Naive thymus-derived CD8-positive, alpha-beta T cell (primary cell): ENCODE results near the gene TRIM33. TPM values are rescaled to one million over a fixed set of nuclear protein-coding genes. Genes with fewer than 3 reads are reported as not detected.

Source experiments
- polyA plus RNA-seq, 3 donors: library from polyadenylated mRNA; unstranded; fragments of 300-500 nt; fragmentation: Illumina TruSeq; gene quantifications; one replicate each; pipeline ENCODE4 v1.2.3, GENCODE V29; 2021
- total RNA-seq, 8 experiments: library from RNA in 2 of 8; stranded (reverse) in 2 of 8; gene quantifications; one replicate each; pipeline ENCODE4 v1.2.3 and lab custom pipeline; 2021 to 2026

Gene TRIM33
- total and polyA plus RNA-seq, 5 experiments from 2014 or later: 18.2 to 58.6 (median 32.2) TPM

Other genes starting within 250 kb of the TRIM33 start
- 10 to 100 TPM; 37.1 to 41.3 TPM for gene BCAS2, start 70.4 kb upstream of the TRIM33 start, total RNA-seq
- 10 to 100 TPM; 90.0 to 100.0 (median 97.2) TPM for gene BCAS2, start 70.4 kb upstream of the TRIM33 start, polyA plus RNA-seq
- gene DENND2C, start 158.8 kb upstream of the TRIM33 start, total RNA-seq: 1 to 10 TPM; 1.9 to 2.3 TPM
- 1 to 10 TPM in 1 of 3 donors, under 1 TPM in 2; 0.44 to 1.0 (median 0.77) TPM for gene DENND2C, start 158.8 kb upstream of the TRIM33 start, polyA plus RNA-seq
- gene AMPD1, start 184.3 kb upstream of the TRIM33 start, total RNA-seq: not detected
- gene AMPD1, start 184.3 kb upstream of the TRIM33 start, polyA plus RNA-seq: not detected
- gene NRAS, start 205.6 kb upstream of the TRIM33 start, total RNA-seq: 10 to 100 TPM; 28.1 to 28.2 TPM
- 10 to 100 TPM; 25.5 to 33.3 (median 29.6) TPM for gene NRAS, start 205.6 kb upstream of the TRIM33 start, polyA plus RNA-seq
- 100 to 1,000 TPM; 534 to 610 TPM for gene CSDE1, start 246.8 kb upstream of the TRIM33 start, total RNA-seq
- gene CSDE1, start 246.8 kb upstream of the TRIM33 start, polyA plus RNA-seq: 100 to 1,000 TPM; 354 to 411 (median 407) TPM